GM21528 (cell line): Measurements from ENCODE around the gene SYTL3.

Experiments
- ATAC-seq: cut with Tn5 transposase; IDR thresholded peaks from one replicate; pipeline ENCODE4 v1.9.1; 2021; ENCODE audit warnings: mild to moderate bottlenecking, moderate library complexity; ENCODE audit not compliant: unreplicated experiment, low FRiP score

Gene SYTL3

DNA sequence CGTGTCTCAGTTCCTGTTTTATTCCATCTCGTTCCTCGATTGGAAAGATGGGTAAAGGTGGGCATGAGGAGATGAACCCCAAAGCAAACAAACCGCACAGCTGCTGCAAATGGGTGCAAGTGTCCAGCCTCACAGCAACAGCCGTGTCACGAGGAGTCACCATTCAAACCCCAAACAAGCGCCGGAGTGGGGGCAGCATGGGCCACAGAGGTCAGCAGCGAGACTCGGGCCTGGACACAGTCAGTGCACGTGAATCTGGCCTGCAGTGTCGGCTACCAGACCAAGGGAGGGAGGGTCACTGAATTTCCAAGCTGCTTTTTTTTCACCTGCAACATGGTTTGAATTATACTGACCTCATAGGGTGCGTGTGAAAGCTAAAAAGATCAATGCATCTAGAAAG is 105.8 kb downstream of the SYTL3 start:
- ATAC-seq: no peak

GRCh38 chr6:158756126-158756525 is 106.3 kb downstream of the SYTL3 start:
- ATAC-seq: no peak

DNA sequence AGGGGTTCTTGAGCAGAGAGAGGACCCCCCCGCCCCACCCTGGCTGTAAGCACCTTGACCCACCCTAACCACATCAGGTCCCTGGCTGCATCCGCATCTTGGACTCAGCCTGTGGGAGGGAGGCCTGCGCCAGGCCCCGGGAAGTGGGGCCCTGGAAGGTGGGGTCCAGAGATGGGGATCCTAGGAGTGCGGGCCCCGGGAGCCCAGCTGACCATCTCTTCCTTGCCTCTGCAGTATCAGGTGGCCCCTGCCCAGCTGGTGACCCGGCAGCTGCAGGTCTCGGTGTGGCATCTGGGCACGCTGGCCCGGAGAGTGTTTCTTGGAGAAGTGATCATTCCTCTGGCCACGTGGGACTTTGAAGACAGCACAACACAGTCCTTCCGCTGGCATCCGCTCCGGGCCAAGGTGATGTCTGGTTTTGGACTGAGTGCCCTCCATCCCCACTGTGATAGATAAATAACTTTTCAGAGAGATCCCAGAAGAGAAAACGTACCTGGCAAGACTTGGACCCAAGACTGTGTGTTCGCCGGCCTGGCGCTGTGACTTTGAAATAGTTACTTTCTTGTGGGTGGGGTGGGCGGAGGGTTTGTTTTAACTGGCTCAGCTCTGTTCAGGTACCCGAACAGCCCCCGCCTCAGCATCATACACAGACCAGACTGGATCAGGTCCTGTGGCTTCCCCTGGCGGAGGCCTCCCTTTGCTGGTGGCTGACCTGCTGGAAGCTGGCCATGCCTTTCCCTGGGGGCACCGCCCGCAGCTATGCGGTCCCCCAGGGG is 107.3 kb downstream of the SYTL3 start:
- no peak for ATAC-seq

- ATAC-seq: no peak
Measured at GRCh38 chr6:158757753-158758090, 107.9 kb downstream of the SYTL3 start.

DNA sequence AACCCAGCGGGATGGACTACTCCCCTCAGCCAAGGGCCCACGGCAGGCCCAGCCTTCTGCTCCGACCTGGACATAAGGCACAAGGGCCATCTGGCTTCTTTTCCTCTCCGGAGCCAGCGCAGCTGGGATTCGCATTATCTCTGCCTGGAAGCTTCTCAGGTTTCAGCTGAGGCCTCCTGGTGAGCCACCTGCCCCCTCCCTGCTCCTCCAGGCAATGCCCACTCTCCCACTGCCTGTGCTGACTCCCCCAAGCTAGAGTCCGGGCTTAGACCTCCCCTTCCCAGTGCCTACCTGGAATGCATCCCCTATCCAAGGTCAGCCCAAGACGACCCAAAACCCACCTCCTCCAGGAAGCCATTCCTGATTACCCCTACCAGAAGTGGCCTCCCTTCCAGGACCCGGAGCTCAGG is 108.6 kb downstream of the SYTL3 start:
- no peak for ATAC-seq

DNA sequence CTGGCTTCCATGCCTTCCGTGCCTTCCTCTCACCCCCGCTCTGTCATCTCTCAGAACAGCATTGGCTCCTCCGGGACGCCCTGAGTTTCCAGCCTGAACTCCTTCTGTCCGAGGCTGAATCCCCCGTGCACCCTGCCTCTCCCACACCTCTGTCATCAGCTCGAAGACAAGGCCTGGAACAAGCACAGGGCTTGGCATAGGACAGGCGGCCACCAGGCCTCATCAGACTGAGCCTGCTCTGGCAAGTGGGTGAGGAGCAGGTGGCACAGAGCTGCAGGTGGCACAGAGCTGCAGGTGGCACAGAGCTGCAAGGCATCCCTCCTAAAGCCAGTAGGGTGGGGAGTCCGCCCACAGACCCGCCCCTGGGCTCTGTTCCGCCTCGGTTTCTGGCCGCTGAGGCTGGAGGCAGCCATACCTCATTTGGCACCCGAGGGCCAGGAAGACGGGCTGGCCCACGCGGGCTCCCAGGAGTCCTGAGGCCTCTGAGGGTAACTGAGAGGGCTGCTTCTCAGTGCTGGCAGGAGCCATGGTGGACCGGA is 109.2 kb downstream of the SYTL3 start:
- ATAC-seq: no peak

GRCh38 chr6:158759966-158760617 is 110.2 kb downstream of the SYTL3 start:
- no peak for ATAC-seq

DNA sequence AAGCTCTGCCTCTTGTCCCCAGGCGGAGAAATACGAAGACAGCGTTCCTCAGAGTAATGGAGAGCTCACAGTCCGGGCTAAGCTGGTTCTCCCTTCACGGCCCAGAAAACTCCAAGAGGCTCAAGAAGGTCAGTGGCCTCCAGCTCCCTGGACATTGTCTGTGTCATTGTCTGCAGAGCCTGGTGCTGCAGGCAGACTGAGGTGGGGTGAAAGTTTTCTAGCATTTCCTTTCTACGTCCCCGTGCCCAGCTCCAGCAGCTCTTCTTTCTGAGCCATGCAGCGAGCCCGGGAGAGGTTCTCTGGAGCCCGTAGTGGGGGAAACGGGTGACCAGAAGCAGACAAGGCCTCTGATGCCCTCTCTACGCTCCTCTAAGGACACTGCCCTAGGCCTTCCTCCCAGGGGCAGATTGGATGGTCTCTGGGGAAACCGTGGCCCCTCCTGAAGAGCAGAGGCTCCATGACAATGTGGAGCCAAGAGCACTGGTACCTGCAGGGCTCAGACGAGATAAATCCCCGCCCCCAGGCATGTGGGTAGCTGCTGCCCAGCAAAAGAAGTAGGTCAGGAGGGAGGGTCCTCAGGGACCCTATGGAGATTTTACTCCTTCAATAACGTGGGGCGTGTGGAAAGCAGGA is 110.9 kb downstream of the SYTL3 start:
- ATAC-seq: no peak

DNA sequence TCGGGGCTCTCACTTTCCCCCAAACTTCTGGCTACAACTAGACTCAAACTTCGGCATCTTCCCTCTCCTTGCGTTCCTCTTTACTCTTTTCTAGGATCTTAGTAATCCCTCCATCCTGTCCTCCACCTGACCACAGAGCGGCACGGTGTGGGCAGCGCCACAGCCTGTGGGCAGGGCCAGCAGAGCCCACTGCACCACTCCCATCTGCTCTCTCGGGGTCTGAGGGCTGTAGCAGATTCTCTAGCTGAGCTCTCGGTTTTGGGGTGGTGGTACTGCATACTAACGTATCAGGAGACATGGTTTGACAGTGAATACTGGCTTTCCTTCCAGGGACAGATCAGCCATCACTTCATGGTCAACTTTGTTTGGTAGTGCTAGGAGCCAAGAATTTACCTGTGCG is 111.9 kb downstream of the SYTL3 start:
- no peak for ATAC-seq

DNA sequence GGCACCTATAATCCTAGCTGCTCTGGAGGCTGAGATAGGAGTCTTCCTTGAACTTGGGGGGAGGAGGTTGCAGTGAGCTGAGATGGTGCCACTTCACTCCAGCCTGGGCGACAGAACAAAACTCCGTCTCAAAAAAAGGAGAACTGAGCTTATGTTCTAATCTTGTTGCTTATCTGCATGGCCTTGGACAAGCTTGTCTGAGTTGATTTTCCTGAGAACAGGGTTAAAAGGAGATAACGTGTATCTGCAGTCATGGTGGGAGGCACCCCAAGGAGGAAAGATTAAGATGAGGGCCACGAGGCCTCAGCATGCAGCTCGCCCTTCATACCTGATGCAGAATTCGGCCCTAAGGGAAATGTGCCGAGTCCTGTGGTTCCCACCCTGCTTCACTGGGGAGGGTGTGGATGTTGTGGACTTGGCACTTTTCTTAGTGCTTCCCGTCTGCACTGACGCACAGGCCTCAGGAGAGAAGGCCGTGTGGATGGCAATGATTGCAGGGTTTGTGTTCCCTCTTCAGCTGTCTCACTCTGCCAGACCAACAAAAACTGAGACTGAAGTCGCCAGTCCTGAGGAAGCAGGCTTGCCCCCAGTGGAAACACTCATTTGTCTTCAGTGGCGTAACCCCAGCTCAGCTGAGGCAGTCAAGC is 113.1 kb downstream of the SYTL3 start:
- no peak for ATAC-seq

- ATAC-seq: no peak
Measured at GRCh38 chr6:158763434-158764182, 113.8 kb downstream of the SYTL3 start.

GRCh38 chr6:158764183-158764849 is 114.5 kb downstream of the SYTL3 start:
- no peak for ATAC-seq

DNA sequence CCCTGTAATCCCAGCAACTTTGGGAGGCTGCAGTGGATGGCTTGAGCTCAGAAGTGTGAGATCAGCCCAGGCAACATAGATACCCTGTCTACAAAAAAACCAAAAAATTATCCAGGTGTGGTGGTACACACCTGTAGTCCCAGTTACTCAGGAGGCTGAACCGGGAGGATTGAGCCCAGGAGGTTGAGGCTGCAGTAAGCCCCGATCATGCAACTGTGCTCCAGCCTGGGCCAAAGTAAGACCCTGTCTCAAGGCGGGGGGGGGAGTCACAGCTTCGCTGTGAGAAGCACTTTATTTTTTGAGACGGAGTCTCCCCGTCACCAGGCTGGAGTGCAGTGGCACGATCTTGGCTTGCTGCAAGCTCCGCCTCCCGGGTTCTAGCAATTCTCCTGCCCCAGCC is 115.1 kb downstream of the SYTL3 start:
- ATAC-seq: no peak

- ATAC-seq: no peak
Measured at GRCh38 chr6:158765499-158766068, 115.7 kb downstream of the SYTL3 start.

GRCh38 chr6:158766621-158767455 is 117.0 kb downstream of the SYTL3 start:
- ATAC-seq: no peak

- no peak for ATAC-seq
Measured at GRCh38 chr6:158767709-158768108, 117.9 kb downstream of the SYTL3 start.

GRCh38 chr6:158768436-158768835 is 118.6 kb downstream of the SYTL3 start:
- ATAC-seq: no peak

DNA sequence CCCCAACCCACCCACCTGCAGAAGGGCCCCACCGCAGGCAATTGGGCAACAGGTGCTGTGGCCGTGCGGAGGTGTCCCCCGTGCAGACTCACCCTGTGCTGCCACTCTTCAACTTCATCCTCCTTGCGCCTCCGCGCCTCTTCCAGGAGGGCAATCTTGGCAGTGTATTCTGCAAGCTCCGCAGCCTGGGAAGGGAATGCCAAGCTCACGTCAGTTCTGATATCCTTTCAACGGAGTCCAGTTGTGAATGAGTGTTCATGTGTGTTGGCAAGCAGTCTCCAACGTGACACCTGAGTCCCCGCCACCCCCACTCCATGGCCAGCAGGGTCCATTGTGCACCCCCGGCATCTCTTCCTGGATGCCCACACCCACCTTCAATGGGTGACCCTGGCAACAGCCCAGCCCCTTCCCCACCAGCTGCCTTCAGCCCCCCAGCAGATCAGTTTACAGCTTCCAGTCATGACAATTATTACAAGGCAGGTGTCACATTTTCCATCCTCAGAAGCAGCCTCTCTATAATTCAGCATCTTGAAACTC is 119.4 kb downstream of the SYTL3 start:
- ATAC-seq: no peak
